ENCODE results near the gene CCDC78.
A peak's percentile ranks its signal among the peaks of the same experiment; 100 is the strongest.

CCDC78 gene

DNA sequence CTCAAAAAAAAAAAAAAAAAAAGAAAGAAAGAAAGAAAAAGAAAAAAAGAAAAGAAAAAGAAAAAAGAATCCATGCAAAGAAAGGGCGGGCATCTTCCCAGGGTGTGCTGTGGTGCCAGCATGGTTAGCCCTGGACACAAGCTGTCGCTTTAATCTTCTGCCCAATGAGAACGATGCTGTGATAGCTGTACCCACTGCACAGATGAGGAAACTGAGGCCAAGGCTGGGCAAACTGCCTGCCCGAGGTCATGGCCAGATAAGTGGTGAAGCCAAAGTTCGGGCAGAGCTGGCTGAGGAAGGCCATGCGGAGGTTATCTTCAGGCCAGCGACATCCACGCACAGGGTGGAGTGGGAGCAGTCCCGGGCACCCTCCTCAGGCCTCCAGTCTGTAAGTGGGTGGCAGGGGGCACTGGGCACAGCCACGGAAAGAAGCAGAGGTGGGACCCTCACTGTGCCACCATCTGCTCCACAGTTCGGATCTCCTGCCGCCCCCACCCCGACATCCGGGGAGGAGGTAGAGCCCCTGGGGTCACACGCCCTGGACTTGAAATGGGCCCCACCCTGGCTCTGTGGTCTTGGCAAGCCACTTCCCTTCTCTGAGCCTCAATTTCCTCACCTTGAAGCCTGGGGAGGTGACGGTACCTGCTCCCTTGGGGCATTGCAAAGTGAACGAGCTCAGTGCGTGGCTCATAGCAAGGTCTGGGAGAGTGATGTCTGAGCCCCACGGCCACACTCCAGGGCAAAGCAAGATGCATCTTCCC is 27.2 kb downstream of the CCDC78 start:
- Mint-ChIP-seq H3K4me3 (no peak overlapping the region), H3K9me3 (no peaks in the 10 kb centered on the region), H3K27me3 (ENCODE audit: low read depth) (peaks cover 91% of the 10 kb centered on the region), H3K36me3 (ENCODE audit: low read depth) (no peaks in the 10 kb centered on the region), H3K4me1 (no peaks in the 10 kb centered on the region), H3K27ac (no peak overlapping the region)
- TF ChIP-seq, protein P1, sequence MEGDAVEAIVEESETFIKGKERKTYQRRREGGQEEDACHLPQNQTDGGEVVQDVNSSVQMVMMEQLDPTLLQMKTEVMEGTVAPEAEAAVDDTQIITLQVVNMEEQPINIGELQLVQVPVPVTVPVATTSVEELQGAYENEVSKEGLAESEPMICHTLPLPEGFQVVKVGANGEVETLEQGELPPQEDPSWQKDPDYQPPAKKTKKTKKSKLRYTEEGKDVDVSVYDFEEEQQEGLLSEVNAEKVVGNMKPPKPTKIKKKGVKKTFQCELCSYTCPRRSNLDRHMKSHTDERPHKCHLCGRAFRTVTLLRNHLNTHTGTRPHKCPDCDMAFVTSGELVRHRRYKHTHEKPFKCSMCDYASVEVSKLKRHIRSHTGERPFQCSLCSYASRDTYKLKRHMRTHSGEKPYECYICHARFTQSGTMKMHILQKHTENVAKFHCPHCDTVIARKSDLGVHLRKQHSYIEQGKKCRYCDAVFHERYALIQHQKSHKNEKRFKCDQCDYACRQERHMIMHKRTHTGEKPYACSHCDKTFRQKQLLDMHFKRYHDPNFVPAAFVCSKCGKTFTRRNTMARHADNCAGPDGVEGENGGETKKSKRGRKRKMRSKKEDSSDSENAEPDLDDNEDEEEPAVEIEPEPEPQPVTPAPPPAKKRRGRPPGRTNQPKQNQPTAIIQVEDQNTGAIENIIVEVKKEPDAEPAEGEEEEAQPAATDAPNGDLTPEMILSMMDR (IDR thresholded peaks at IDR 0.05; ENCODE audit: unreplicated experiment in 3 of 3) = no peak

DNA sequence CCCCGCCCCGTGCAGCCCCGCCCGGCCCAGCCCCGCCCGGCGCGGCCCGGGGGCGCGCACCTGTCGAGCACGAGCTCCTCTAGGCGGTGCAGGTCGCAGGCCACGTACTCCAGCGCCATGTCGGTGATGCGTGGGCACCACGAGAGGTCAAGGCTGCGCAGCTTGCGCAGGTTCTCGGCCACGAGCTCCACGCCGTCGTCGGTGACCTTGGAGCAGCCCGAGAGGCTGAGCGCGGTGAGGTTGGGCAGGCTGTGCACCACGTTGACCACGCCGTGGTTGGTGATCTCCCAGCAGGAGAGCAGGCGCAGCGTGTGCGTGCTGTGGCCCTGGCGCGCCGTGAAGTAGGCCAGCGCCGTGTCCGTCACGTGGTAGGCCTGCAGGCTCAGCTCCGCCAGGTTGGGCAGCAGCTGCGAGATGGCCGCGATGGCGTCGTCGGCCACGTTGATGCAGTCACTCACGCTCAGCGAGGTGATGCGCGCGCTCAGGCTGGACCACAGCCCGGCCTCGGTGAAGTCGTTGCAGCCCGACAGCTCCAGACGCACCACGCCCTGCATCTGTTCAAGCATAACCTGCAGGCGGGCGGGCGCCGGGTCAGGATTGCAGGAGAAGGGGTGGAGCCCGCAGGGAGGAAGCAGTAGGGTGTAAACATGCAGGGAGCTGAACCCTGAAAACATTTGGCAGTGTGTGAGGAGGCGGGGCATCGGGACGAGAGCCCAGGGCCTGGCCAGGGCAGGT is 30.7 kb downstream of the CCDC78 start:
- TF ChIP-seq, protein P1 (IDR thresholded peaks at IDR 0.05; ENCODE audit: unreplicated experiment in 3 of 3) = no peak
- Mint-ChIP-seq H3K4me1 (peaks cover 5% of the 10 kb centered on the region), H3K27me3 (ENCODE audit: low read depth) (peaks cover 90% of the 10 kb centered on the region), H3K9me3 (no peaks in the 10 kb centered on the region), H3K27ac (no peak overlapping the region), H3K4me3 (peak overlapping the region in 1 of 3 experiments; percentile 23), H3K36me3 (ENCODE audit: low read depth) (no peaks in the 10 kb centered on the region)

DNA sequence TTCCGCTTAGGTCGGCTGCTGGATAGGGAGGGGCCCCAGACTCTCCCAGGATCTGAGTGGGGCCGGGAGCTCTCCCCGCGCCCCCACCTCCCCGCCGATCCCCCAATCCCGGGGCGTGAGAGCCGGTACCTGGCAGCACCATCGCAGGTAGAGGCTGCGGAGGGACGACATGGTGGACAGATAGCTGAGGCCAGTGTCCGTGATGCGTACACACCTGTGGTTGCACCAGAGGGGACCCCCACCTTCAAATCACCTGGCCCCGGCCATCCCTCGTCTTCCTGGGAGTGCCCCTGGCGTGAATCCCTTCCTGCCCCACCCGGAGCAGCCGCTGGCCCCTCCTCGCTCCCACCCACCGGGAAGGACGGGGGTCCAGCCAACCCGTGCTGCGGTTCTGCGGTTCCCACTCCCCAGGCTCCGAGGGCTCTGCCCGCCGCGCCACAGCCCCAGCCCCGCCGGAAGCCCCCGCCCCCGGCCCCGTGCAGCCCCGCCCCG is 31.3 kb downstream of the CCDC78 start:
- no peak overlapping the region for H3K4me3 Mint-ChIP-seq
- no peaks in the 10 kb centered on the region for H3K36me3 Mint-ChIP-seq (ENCODE audit: low read depth)
- H3K4me1 Mint-ChIP-seq = peaks cover 10% of the 10 kb centered on the region
- peaks cover 90% of the 10 kb centered on the region for H3K27me3 Mint-ChIP-seq (ENCODE audit: low read depth)
- H3K9me3 Mint-ChIP-seq = no peaks in the 10 kb centered on the region
- no peak overlapping the region for H3K27ac Mint-ChIP-seq
- TF ChIP-seq, protein P1 (IDR thresholded peaks at IDR 0.05; ENCODE audit: unreplicated experiment in 3 of 3) = no peak

DNA sequence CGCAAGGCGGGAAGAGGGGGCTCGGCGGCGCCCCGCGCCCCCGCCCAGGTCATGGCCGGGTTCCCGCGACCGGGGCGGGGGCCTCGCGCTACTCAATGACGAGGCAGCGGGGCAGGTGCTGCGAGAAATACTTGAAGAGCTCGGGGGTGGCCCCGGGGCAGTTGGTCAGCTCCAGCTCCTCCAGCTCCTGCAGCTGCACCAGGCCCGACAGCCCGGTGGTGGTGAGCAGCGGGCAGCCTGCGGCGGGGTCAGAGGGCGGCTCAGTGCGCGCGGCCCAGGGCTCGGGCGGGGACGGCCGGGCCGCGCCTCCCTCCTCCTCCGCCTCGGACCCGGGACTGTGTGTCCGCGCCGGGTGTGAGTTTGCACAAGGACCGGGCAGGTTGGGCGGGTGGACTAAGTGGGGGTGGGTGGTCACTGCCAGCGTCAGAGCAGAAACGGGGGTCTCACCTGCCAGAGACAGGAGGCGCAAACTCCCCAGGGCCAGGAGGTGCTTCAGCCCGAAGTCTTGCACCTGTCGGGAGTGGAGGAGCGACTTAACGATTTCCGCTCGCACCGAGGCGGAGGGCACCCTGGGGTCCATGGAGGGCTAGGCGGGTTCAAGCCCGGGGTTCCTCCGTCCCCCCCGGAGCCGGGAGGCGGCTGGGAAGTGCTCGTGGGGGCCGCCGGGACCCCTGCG is 31.9 kb downstream of the CCDC78 start:
- peaks cover 10% of the 10 kb centered on the region for H3K4me1 Mint-ChIP-seq

DNA sequence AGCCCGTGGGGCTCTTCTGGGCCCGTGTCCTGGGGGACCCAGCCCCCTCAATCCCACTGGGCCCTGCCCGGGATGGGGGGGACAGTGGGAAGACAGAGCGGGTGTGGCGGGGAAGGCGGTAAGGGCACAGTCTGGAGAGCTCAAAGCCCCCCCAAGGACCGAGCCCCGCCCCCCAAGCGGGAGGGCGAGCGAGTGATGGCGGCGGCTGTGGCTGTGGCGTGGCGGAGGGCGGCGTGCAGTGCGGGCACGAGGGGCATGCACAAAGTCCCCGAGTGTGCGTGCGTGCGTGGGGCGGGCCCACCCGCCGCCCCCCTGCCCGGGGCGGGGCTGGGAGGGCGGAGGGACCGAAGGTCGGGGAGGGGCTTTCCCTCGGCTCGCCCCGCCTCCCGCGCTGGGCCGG is 32.5 kb downstream of the CCDC78 start:
- TF ChIP-seq, protein P1 (IDR thresholded peaks at IDR 0.05; ENCODE audit: unreplicated experiment in 3 of 3) = no peak

More for the DNA sequence above, 31.9 kb downstream of the CCDC78 start:
- no peaks in the 10 kb centered on the region for H3K9me3 Mint-ChIP-seq
- TF ChIP-seq, protein P1 (IDR thresholded peaks at IDR 0.05; ENCODE audit: unreplicated experiment in 3 of 3) = no peak
- H3K4me3 Mint-ChIP-seq = no peak overlapping the region
- no peaks in the 10 kb centered on the region for H3K36me3 Mint-ChIP-seq (ENCODE audit: low read depth)
- peaks cover 85% of the 10 kb centered on the region for H3K27me3 Mint-ChIP-seq (ENCODE audit: low read depth)
- H3K27ac Mint-ChIP-seq = no peak overlapping the region

More for the DNA sequence above, 32.5 kb downstream of the CCDC78 start:
- no peaks in the 10 kb centered on the region for H3K9me3 Mint-ChIP-seq
- H3K36me3 Mint-ChIP-seq (ENCODE audit: low read depth) = no peaks in the 10 kb centered on the region
- H3K27ac Mint-ChIP-seq = no peak overlapping the region
- H3K4me1 Mint-ChIP-seq = peaks cover 10% of the 10 kb centered on the region
- no peak overlapping the region for H3K4me3 Mint-ChIP-seq
- H3K27me3 Mint-ChIP-seq (ENCODE audit: low read depth) = peaks cover 79% of the 10 kb centered on the region
